ENCODE measurements around the gene TPRKB. TPM values are rescaled to one million over a fixed set of nuclear protein-coding genes. Genes with fewer than 3 reads are reported as not detected.
"Not testable (repeated sequence)": the region's sequence is repeated elsewhere in the genome, so short reads cannot be mapped to it uniquely, and the experiment has no call there.

The TPRKB gene
- total RNA-seq, 6 experiments from 2014 or later = 17.6 to 26.3 (median 22.8) TPM

- H3K27ac Mint-ChIP-seq = no peak overlapping the region
- DNase-seq = no peak
- peaks cover 9% of the 10 kb centered on the region; the same call in 1 of the 2 replicates for H3K9me3 Mint-ChIP-seq
- H3K27me3 Mint-ChIP-seq (ENCODE audit: insufficient read depth) = peaks cover 40% of the 10 kb centered on the region
- TF ChIP-seq CTCF (IDR thresholded peaks at IDR 0.05) = no peak
- H3K4me3 Mint-ChIP-seq = no peak overlapping the region
- H3K4me1 Mint-ChIP-seq (ENCODE audit: low read depth) = no peaks in the 10 kb centered on the region
- no peaks in the 10 kb centered on the region for H3K36me3 Mint-ChIP-seq (ENCODE audit: low read depth)
These were observed 29.5 kb downstream of the TPRKB start for GRCh38 chr2:73707636-73708035.

- peaks cover 4% of the 10 kb centered on the region; the same call in 1 of the 2 replicates for H3K9me3 Mint-ChIP-seq
- H3K4me3 Mint-ChIP-seq = no peak overlapping the region
- H3K27ac Mint-ChIP-seq = no peak overlapping the region
- no peaks in the 10 kb centered on the region for H3K36me3 Mint-ChIP-seq (ENCODE audit: low read depth)
- DNase-seq = no peak
- H3K4me1 Mint-ChIP-seq (ENCODE audit: low read depth) = no peaks in the 10 kb centered on the region
- TF ChIP-seq CTCF (IDR thresholded peaks at IDR 0.05) = no peak
- peaks cover 46% of the 10 kb centered on the region for H3K27me3 Mint-ChIP-seq (ENCODE audit: insufficient read depth)
These were observed 30.1 kb downstream of the TPRKB start for GRCh38 chr2:73707058-73707457.

GRCh38 chr2:73705091-73705490 lies 32.1 kb downstream of the TPRKB start:
- H3K36me3 Mint-ChIP-seq (ENCODE audit: low read depth) = no peaks in the 10 kb centered on the region
- TF ChIP-seq CTCF (IDR thresholded peaks at IDR 0.05) = no peak
- H3K4me1 Mint-ChIP-seq (ENCODE audit: low read depth) = no peaks in the 10 kb centered on the region

GRCh38 chr2:73704285-73704684 lies 32.9 kb downstream of the TPRKB start:
- no peak for DNase-seq
- peaks cover 50% of the 10 kb centered on the region for H3K27me3 Mint-ChIP-seq (ENCODE audit: insufficient read depth)
- TF ChIP-seq CTCF (IDR thresholded peaks at IDR 0.05) = no peak

More at GRCh38 chr2:73705091-73705490, 32.1 kb downstream of the TPRKB start:
- no peak overlapping the region for H3K27ac Mint-ChIP-seq
- no peak for DNase-seq
- no peaks in the 10 kb centered on the region; the same call in 1 of the 2 replicates for H3K9me3 Mint-ChIP-seq
- H3K27me3 Mint-ChIP-seq (ENCODE audit: insufficient read depth) = peaks cover 45% of the 10 kb centered on the region
- no peak overlapping the region for H3K4me3 Mint-ChIP-seq

GRCh38 chr2:73703675-73704074 lies 33.5 kb downstream of the TPRKB start:
- no peak for TF ChIP-seq CTCF (IDR thresholded peaks at IDR 0.05)
- Mint-ChIP-seq H3K27me3 (ENCODE audit: insufficient read depth) (peaks cover 52% of the 10 kb centered on the region), H3K36me3 (ENCODE audit: low read depth) (no peaks in the 10 kb centered on the region)

More at GRCh38 chr2:73704285-73704684, 32.9 kb downstream of the TPRKB start:
- Mint-ChIP-seq H3K27ac (no peak overlapping the region), H3K4me1 (ENCODE audit: low read depth) (no peaks in the 10 kb centered on the region), H3K9me3 (peaks cover 4% of the 10 kb centered on the region; the same call in 1 of the 2 replicates), H3K4me3 (no peak overlapping the region), H3K36me3 (ENCODE audit: low read depth) (no peaks in the 10 kb centered on the region)

GRCh38 chr2:73702852-73703493 lies 34.2 kb downstream of the TPRKB start:
- peaks cover 52% of the 10 kb centered on the region for H3K27me3 Mint-ChIP-seq (ENCODE audit: insufficient read depth)
- not testable (repeated sequence) for DNase-seq; H3K36me3 Mint-ChIP-seq (ENCODE audit: low read depth); H3K27ac Mint-ChIP-seq; H3K4me3 Mint-ChIP-seq; H3K4me1 Mint-ChIP-seq (ENCODE audit: low read depth)
- peaks cover 18% of the 10 kb centered on the region for H3K9me3 Mint-ChIP-seq

More at GRCh38 chr2:73703675-73704074, 33.5 kb downstream of the TPRKB start:
- H3K4me1 Mint-ChIP-seq (ENCODE audit: low read depth) = no peaks in the 10 kb centered on the region
- no peak overlapping the region for H3K4me3 Mint-ChIP-seq
- peaks cover 11% of the 10 kb centered on the region for H3K9me3 Mint-ChIP-seq
- DNase-seq = no peak
- no peak overlapping the region for H3K27ac Mint-ChIP-seq

Data from HFFc6 (cell line).